ENCODE measurements around the gene CTAGE9.

- TF ChIP-seq CTCF (IDR thresholded peaks at IDR 0.05) (no peak), POLR2A (IDR thresholded peaks at IDR 0.05) (no peak), POLR2AphosphoS5 (IDR thresholded peaks at IDR 0.05) (no peak)
Observed at GRCh38 chr6:131683479-131683878, 27.3 kb downstream of the CTAGE9 start.
